ENCODE data around the gene LDLRAD4.

GRCh38 chr18:13265008-13265910, 46.7 kb downstream of the LDLRAD4 start:
- TF ChIP-seq TARDBP (IDR thresholded peaks at IDR 0.05) (no peak), ELF4 (IDR thresholded peaks at IDR 0.05) (no peak), LEF1 (IDR thresholded peaks at IDR 0.05; ENCODE audit: borderline replicate concordance) (no peak)

All from HEK293T (cell line).